ENCODE measurements around the gene BLOC1S4. TPM values are rescaled to one million over a fixed set of nuclear protein-coding genes. Genes with fewer than 3 reads are reported as not detected.
A peak's percentile ranks its signal among the peaks of the same experiment; 100 is the strongest.

Gene BLOC1S4
- total RNA-seq, 1 donor from 2014 or later: 15.5 TPM

- Mint-ChIP-seq H3K4me1 (ENCODE audit: low read depth) (peaks cover 8% of the 10 kb centered on the region), H3K27me3 (ENCODE audit: low read depth) (no peaks in the 10 kb centered on the region), H3K27ac (ENCODE audit: unreplicated experiment) (no peak overlapping the region), H3K36me3 (ENCODE audit: low read depth) (peaks cover 10% of the 10 kb centered on the region), H3K4me3 (ENCODE audit: unreplicated experiment) (no peak overlapping the region), H3K9me3 (ENCODE audit: low read depth) (peaks cover 7% of the 10 kb centered on the region)
- no peak for TF ChIP-seq CTCF (IDR thresholded peaks at IDR 0.05)
- no peak for DNase-seq (ENCODE audit: low spot score)
These were observed 34.8 kb upstream of the BLOC1S4 start for GRCh38 chr4:6681191-6681590.

GRCh38 chr4:6682862-6683590 is 32.9 kb upstream of the BLOC1S4 start:
- peaks cover 7% of the 10 kb centered on the region for H3K9me3 Mint-ChIP-seq (ENCODE audit: low read depth)
- no peaks in the 10 kb centered on the region for H3K27me3 Mint-ChIP-seq (ENCODE audit: low read depth)
- peaks cover under 1% of the 10 kb centered on the region for H3K4me1 Mint-ChIP-seq (ENCODE audit: low read depth)
- H3K27ac Mint-ChIP-seq (ENCODE audit: unreplicated experiment): no peak overlapping the region
- H3K36me3 Mint-ChIP-seq (ENCODE audit: low read depth): peaks cover 5% of the 10 kb centered on the region
- no peak for DNase-seq (ENCODE audit: low spot score)
- H3K4me3 Mint-ChIP-seq (ENCODE audit: unreplicated experiment): no peak overlapping the region
- no peak for TF ChIP-seq CTCF (IDR thresholded peaks at IDR 0.05)

- Mint-ChIP-seq H3K27ac (ENCODE audit: unreplicated experiment) (no peak overlapping the region), H3K36me3 (ENCODE audit: low read depth) (peaks cover 5% of the 10 kb centered on the region), H3K4me3 (ENCODE audit: unreplicated experiment) (no peak overlapping the region), H3K27me3 (ENCODE audit: low read depth) (no peaks in the 10 kb centered on the region), H3K4me1 (ENCODE audit: low read depth) (peaks cover 17% of the 10 kb centered on the region), H3K9me3 (ENCODE audit: low read depth) (peaks cover 7% of the 10 kb centered on the region)
- no peak for DNase-seq (ENCODE audit: low spot score)
- no peak for TF ChIP-seq CTCF (IDR thresholded peaks at IDR 0.05)
These were observed 31.3 kb upstream of the BLOC1S4 start for GRCh38 chr4:6684656-6685055.

- no peaks in the 10 kb centered on the region for H3K27me3 Mint-ChIP-seq (ENCODE audit: low read depth)
- TF ChIP-seq CTCF (IDR thresholded peaks at IDR 0.05): no peak
- peaks cover 25% of the 10 kb centered on the region for H3K4me1 Mint-ChIP-seq (ENCODE audit: low read depth)
- no peak for DNase-seq (ENCODE audit: low spot score)
- no peaks in the 10 kb centered on the region for H3K9me3 Mint-ChIP-seq (ENCODE audit: low read depth)
- H3K27ac Mint-ChIP-seq (ENCODE audit: unreplicated experiment): no peak overlapping the region
- H3K36me3 Mint-ChIP-seq (ENCODE audit: low read depth): no peaks in the 10 kb centered on the region
- no peak overlapping the region for H3K4me3 Mint-ChIP-seq (ENCODE audit: unreplicated experiment)
These were observed 29.7 kb upstream of the BLOC1S4 start for GRCh38 chr4:6686104-6686787.

GRCh38 chr4:6687947-6688878 is 27.8 kb upstream of the BLOC1S4 start:
- H3K27ac Mint-ChIP-seq (ENCODE audit: unreplicated experiment): peak overlapping the region; percentile 95
- peaks cover 30% of the 10 kb centered on the region for H3K4me1 Mint-ChIP-seq (ENCODE audit: low read depth)
- H3K36me3 Mint-ChIP-seq (ENCODE audit: low read depth): no peaks in the 10 kb centered on the region
- H3K9me3 Mint-ChIP-seq (ENCODE audit: low read depth): no peaks in the 10 kb centered on the region
- DNase-seq (ENCODE audit: low spot score): no peak
- H3K4me3 Mint-ChIP-seq (ENCODE audit: unreplicated experiment): peak overlapping the region; percentile 52
- no peaks in the 10 kb centered on the region for H3K27me3 Mint-ChIP-seq (ENCODE audit: low read depth)
- no peak for TF ChIP-seq CTCF (IDR thresholded peaks at IDR 0.05)

Measured in chondrocyte (in vitro differentiated cells).